Cardiac fibroblast (primary cell): Measurements from ENCODE around the gene PGP.

Experiments used
- DNase-seq, 2 donors: peaks; one replicate each; pipeline versions ENCODE4 v3.0.0 to v3.0.0-alpha.2; 2010; ENCODE audit warnings: low read depth in 2 of 2
- H3K4me3 ChIP-seq, 2 donors: replicated peaks in 1 of 2; 1 replicate in 1 of 2; 2 replicates in 1 of 2; pipeline ENCODE4 v1.5.1; 2011; ENCODE audit warnings: low read depth in 2 of 2, low read length in 2 of 2, mild to moderate bottlenecking in 2 of 2, moderate library complexity in 1 of 2
- TF ChIP-seq, protein P1 (sequence below): IDR thresholded peaks from one replicate; pipeline ENCODE4 v1.5.1; 2011; ENCODE audit warnings: low read depth, mild to moderate bottlenecking, low read length, inconsistent platforms

The PGP gene

DNA sequence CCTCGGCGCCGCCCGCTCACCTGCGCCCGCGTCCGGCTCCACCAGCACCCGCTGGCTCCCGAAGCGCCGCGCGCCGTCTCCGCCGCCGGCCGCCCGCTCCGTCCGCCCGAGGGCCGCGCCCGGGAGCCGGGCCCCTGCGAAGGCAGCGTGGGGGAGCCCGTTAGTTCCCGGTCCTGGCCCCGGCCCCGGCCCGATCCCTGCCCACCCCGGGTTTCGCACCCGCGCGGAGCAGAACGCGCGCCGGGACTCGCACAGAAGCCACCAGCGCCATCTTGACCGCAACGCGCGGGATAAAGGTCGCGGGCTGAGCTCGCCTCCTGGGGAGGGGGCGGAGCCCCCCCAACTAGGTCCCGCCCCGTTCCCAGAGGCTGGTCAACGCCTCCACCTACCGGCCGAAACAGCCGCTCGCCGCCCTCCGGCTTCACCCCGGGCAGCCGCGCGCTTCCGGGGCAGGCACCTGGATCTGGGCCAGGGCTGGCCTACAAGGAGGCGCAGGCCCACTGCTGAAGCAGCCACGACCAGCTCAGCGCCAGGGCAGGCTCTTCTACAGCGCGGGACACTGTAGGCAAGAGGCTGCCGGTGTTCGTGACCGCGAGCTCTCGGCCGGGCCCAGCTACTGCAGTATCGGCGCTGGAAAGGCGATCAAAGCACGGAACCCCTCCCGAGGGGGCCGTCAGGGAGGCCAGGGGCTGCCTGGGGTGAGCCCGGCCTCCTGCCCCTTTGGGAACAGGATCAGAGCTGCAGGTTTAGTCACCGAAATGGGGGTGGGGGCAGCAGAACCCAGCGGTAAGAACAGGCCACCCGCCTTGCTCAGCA, 36.9 kb upstream of the PGP start, which contains the start of gene ECI1:
Gene ECI1, minus strand, starts transcription at position 292 of the 816 bp plus-strand sequence. Its CDS starts 21 bp downstream, at position 271.
- H3K4me3 ChIP-seq: peak within 1 kb of the TSS; percentile 53 to 66
- TF ChIP-seq, protein P1, sequence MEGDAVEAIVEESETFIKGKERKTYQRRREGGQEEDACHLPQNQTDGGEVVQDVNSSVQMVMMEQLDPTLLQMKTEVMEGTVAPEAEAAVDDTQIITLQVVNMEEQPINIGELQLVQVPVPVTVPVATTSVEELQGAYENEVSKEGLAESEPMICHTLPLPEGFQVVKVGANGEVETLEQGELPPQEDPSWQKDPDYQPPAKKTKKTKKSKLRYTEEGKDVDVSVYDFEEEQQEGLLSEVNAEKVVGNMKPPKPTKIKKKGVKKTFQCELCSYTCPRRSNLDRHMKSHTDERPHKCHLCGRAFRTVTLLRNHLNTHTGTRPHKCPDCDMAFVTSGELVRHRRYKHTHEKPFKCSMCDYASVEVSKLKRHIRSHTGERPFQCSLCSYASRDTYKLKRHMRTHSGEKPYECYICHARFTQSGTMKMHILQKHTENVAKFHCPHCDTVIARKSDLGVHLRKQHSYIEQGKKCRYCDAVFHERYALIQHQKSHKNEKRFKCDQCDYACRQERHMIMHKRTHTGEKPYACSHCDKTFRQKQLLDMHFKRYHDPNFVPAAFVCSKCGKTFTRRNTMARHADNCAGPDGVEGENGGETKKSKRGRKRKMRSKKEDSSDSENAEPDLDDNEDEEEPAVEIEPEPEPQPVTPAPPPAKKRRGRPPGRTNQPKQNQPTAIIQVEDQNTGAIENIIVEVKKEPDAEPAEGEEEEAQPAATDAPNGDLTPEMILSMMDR: peak; percentile 52
- peak; percentile 96 to 98 for DNase-seq

DNA sequence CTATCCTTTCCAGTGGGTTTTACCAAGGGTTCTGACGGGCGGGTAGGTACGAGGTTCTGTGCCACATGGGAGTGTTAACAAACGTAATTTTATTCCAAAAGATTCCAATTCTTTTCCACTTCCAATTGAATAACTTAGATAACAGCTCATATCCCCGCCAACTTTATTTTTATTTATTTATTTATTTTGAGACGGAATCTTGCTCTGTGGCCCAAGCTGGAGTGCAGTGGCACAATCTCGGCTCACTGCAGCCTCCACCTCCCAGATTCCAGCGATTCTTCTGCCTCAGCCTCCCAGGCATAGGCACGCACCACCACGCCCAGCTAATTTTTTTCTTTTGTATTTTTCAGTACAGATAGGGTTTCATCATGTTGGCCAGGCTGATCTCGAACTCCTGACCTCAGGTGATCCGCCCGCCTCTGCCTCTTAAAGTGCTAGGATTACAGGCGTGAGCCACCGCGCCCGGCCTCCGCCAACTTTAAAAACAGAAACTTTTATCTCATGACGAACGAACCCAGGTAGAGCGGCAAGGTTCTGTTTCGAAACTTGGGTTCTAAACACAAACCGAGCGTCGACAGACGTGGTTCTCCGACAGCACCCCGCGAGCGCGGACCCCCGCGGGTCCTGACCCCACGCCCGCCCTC, 36.1 kb upstream of the PGP start:
- peak; percentile 20 to 49 for DNase-seq
- TF ChIP-seq, protein P1: no peak
- H3K4me3 ChIP-seq: peak overlapping the region; percentile 53 to 66

DNA sequence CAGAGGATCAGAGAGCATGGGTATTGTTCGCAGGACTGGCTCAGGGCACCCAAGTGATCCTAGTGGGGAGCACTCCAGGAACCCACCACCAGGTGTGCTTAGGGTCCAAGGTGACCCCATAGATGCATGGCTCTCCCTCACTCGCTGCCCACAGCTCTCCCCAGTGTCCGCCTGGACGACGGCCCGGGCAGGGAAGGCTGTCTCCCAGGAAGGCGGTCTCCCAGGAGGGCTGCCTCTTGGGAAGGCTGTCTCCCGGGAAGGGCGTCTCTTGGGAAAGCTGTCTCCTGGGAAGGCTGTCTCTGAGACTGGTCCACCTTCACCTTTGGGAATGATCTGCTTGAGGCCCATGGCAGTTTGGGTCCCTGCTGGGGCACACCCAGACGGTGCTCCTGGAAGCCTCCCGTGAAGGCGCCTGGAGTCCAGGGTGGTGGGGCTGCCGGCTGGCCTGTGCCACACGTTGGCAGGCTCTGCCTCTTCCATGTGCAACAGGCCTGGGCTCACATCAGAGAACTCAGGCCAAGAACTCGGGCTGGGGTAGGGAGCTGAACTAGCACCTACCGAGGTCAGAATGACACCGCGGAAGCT, 31.8 kb upstream of the PGP start:
- DNase-seq: no peak
- TF ChIP-seq, protein P1: no peak
- H3K4me3 ChIP-seq: no peak overlapping the region

DNA sequence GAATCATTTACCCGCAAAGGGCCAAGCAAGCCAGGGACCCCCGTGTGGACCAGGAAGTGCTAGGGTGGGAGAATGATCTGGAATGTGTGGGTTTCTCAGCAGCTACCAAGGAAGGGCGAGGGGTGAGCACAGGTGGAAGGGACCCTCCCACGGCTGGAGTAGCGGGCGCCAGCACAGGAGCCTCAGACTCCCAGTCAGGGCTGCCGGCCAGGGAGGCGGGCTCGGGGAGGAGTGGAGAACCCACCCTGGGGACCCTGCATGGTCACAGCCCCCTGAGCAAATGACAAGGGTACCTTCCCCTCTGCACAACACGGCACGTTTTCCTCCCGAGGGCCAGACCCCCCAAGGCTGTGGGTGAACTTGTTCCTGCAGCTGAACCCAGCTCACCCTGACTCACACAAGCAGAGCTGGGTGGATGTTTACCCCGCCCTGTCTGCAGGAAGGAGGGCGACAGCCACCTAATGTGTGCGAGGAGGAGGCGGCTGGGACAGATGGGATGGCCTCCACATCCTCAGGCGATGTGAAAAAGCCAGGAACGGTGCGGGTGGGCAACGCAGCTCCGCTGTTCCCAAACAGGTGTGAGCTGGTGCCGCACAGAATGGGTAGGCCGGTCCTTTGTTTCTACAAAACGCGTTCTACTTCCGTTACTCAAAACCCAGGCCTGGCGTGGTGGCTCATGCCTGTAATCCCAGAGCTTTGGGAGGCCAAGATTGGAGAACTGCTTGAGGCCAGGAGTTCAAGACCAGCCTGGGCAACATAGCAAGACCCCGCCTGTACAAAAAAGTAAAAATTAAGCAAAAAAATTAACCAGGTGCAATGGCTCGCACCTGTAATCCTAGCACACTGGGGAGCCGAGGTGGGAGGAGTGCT, 30.5 kb upstream of the PGP start:
- DNase-seq: no peak
- no peak overlapping the region for H3K4me3 ChIP-seq
- TF ChIP-seq, protein P1: no peak

DNA sequence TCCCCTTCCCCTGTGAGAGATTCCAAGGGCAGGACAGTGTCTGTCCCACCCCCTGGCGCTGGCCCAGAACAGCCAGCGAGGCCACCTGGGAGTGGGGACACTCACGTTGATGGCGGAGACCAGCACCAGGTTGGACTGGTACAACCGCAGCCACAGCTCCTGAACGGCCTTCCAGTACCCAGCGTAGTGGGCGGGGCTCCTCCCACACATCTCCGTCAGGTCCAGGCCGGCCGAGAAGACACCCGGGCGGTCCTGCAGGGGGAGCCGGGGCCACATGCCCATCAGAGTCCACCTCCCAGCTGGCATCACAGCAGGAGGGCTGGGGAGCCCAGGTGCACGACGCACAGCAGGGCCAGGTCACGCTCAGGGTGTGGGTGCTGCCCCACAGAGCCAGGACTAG, 29.7 kb upstream of the PGP start:
- TF ChIP-seq, protein P1: no peak
- no peak for DNase-seq
- H3K4me3 ChIP-seq: no peak overlapping the region

DNA sequence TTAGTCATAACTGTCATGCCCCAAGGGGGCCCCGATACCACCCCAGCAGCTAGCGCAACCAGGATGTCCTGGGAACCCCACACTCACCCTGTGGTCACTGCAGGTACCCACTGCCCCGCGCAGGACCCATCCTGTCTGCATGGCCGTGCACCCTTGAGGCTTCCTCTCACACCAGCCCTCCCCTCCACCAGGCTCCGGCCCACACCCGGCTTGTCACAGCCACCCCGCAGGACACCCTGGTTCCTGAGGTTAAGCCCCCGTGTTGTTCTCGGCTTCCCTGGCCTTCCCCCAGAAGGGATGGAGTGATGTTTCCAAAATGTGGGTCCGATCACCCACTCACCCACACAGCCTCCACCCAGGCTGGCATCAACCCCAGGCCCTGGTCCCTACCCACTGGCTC, 29.1 kb upstream of the PGP start:
- no peak overlapping the region for H3K4me3 ChIP-seq
- no peak for DNase-seq
- TF ChIP-seq, protein P1: no peak
